Measurements from ENCODE around the gene MEPE.

- TF ChIP-seq CTCF (IDR thresholded peaks at IDR 0.05; ENCODE audit: low read length) (no peak), EZH2 (IDR thresholded peaks at IDR 0.05; ENCODE audit: borderline replicate concordance, low read length) (no peak)
Observed at GRCh38 chr4:87799301-87800113, 33.3 kb upstream of the MEPE start, which contains the start of gene IBSP.
